Right atrium auricular region (tissue), 2 donors: ENCODE results near the gene HSPBP1. TPM values are rescaled to one million over a fixed set of nuclear protein-coding genes. Genes with fewer than 3 reads are reported as not detected.

ENCODE experiments used
- DNase-seq: peaks from one replicate; pipeline ENCODE4 v3.0.0-alpha.2; 2019; ENCODE audit warnings: low spot score
- H3K27ac ChIP-seq, 2 donors: fragments of 200-600 bp; sonication (generic); 1 replicate in 1 of 2; 2 replicates in 1 of 2; pipeline ENCODE4 v1.5.1; 2016 to 2019
- H3K27me3 ChIP-seq, 2 donors: fragments of 200-600 bp; sonication (generic); one replicate each; pipeline versions ENCODE4 v1.5.1 to v1.6.0; 2017 to 2019
- H3K36me3 ChIP-seq: fragments of 200-600 bp; sonication (generic); one replicate; pipeline ENCODE4 v1.5.1; 2016
- H3K4me1 ChIP-seq, 2 donors: fragments of 200-600 bp; sonication (generic); one replicate each; pipeline versions ENCODE4 v1.5.1 to v1.6.0; 2017 to 2019
- H3K4me3 ChIP-seq, 2 donors: fragments of 200-600 bp; sonication (generic); 1 replicate in 1 of 2; 2 replicates in 1 of 2; pipeline ENCODE4 v1.5.1; 2017 to 2019; ENCODE audit warnings: mild to moderate bottlenecking in 1 of 2, moderate library complexity in 1 of 2
- H3K9me3 ChIP-seq, 2 donors: fragments of 200-600 bp; sonication (generic); one replicate each; pipeline ENCODE4 v1.5.1; 2019
- total RNA-seq, 2 donors: library from RNA; depleted of rRNA; stranded (reverse); fragments of >200 nt; gene quantifications; one replicate each; pipeline ENCODE4 v1.1.0, GENCODE V29; 2016
- TF ChIP-seq, protein P1 (sequence below), 2 donors: fragments of 200-600 bp; sonication (generic); IDR thresholded peaks; one replicate each; pipeline ENCODE4 v1.5.1; 2019; ENCODE audit warnings: antibody characterized with exemption in 2 of 2

The HSPBP1 gene
- total RNA-seq, 2 donors from 2014 or later = 29.6 to 35.8 TPM

- no peak overlapping the region for H3K4me3 ChIP-seq
- H3K9me3 ChIP-seq = no peaks in the 10 kb centered on the region
- H3K27ac ChIP-seq = no peak overlapping the region
- H3K27me3 ChIP-seq = no peaks in the 10 kb centered on the region
- DNase-seq = no peak
- peaks cover 6% of the 10 kb centered on the region for H3K36me3 ChIP-seq
- no peaks in the 10 kb centered on the region for H3K4me1 ChIP-seq
- TF ChIP-seq, protein P1, sequence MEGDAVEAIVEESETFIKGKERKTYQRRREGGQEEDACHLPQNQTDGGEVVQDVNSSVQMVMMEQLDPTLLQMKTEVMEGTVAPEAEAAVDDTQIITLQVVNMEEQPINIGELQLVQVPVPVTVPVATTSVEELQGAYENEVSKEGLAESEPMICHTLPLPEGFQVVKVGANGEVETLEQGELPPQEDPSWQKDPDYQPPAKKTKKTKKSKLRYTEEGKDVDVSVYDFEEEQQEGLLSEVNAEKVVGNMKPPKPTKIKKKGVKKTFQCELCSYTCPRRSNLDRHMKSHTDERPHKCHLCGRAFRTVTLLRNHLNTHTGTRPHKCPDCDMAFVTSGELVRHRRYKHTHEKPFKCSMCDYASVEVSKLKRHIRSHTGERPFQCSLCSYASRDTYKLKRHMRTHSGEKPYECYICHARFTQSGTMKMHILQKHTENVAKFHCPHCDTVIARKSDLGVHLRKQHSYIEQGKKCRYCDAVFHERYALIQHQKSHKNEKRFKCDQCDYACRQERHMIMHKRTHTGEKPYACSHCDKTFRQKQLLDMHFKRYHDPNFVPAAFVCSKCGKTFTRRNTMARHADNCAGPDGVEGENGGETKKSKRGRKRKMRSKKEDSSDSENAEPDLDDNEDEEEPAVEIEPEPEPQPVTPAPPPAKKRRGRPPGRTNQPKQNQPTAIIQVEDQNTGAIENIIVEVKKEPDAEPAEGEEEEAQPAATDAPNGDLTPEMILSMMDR (IDR thresholded peaks at IDR 0.05) = no peak
These were observed 34.5 kb upstream of the HSPBP1 start for GRCh38 chr19:55314396-55314795.

- no peak overlapping the region for H3K4me3 ChIP-seq
- DNase-seq = no peak
- H3K4me1 ChIP-seq = no peaks in the 10 kb centered on the region
- TF ChIP-seq, protein P1 (IDR thresholded peaks at IDR 0.05) = no peak
- no peak overlapping the region for H3K27ac ChIP-seq
- H3K36me3 ChIP-seq = peaks cover 8% of the 10 kb centered on the region
- no peaks in the 10 kb centered on the region for H3K9me3 ChIP-seq
- H3K27me3 ChIP-seq = no peaks in the 10 kb centered on the region
These were observed 33.0 kb upstream of the HSPBP1 start for GRCh38 chr19:55312621-55313512.

DNA sequence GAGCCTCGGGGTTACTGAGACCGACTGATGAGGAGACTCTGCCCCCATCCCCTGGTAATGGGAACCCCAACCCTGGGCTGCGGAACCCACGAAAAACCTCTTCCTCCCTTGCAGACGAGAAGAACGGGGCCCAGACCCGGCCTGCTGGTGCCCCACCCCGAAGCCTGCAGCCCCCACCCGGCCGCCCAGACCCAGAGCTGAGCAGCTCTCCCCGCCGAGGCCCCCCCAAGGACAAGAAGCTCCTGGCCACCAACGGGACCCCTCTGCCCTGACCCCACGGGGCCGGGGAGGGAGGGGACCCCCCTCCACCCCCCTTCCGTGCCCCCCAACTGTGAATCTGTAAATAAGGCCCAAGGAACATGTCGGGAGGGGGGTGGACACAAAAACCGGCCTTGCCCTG, 31.9 kb upstream of the HSPBP1 start:
- TF ChIP-seq, protein P1 (IDR thresholded peaks at IDR 0.05) = no peak
- Histone ChIP-seq H3K27ac (no peak overlapping the region), H3K4me3 (no peak overlapping the region), H3K36me3 (peaks cover 14% of the 10 kb centered on the region), H3K4me1 (no peaks in the 10 kb centered on the region), H3K27me3 (no peaks in the 10 kb centered on the region), H3K9me3 (no peaks in the 10 kb centered on the region)
- no peak for DNase-seq

- Histone ChIP-seq H3K27me3 (no peaks in the 10 kb centered on the region), H3K27ac (no peak overlapping the region), H3K4me1 (no peaks in the 10 kb centered on the region), H3K9me3 (no peaks in the 10 kb centered on the region), H3K36me3 (peaks cover 18% of the 10 kb centered on the region), H3K4me3 (no peak overlapping the region)
- TF ChIP-seq, protein P1 (IDR thresholded peaks at IDR 0.05) = no peak
- no peak for DNase-seq
These were observed 31.5 kb upstream of the HSPBP1 start for GRCh38 chr19:55311397-55311796.

DNA sequence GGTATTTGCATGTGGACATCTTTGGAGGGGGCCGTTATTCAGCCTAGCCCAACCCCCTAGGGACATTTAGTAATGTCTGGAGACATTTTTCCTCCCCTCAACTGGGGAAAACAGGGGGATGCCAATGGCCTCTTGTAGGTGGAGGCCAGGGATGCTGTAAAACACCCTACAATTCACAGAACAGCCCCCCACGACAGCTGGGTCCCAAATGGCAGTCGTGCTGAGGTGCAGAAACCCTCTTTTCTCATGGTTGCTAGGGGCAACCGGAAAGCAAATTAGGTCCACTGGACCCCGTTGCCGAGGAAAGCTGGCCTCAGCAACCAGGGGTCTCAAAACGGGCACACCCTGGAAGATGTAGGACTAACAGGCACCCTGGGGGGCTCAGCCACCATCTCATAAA, 30.6 kb upstream of the HSPBP1 start:
- DNase-seq = no peak
- H3K36me3 ChIP-seq = peaks cover 21% of the 10 kb centered on the region
- no peak overlapping the region for H3K27ac ChIP-seq
- no peak overlapping the region for H3K4me3 ChIP-seq
- no peaks in the 10 kb centered on the region for H3K27me3 ChIP-seq
- no peaks in the 10 kb centered on the region for H3K9me3 ChIP-seq
- TF ChIP-seq, protein P1 (IDR thresholded peaks at IDR 0.05) = no peak
- H3K4me1 ChIP-seq = no peaks in the 10 kb centered on the region
